GM18505 (cell line): ENCODE results near the gene BMP7.

Source experiments
- ATAC-seq: cut with Tn5 transposase; IDR thresholded peaks from one replicate; pipeline ENCODE4 v1.9.1; 2021; ENCODE audit not compliant: unreplicated experiment
- POLR2A ChIP-seq: IDR thresholded peaks from 4 replicates; pipeline ENCODE4 v1.6.1; 2011; ENCODE audit warnings: borderline replicate concordance; ENCODE audit not compliant: insufficient read depth, insufficient read length; ENCODE audit errors: extremely low read depth

Gene BMP7

DNA sequence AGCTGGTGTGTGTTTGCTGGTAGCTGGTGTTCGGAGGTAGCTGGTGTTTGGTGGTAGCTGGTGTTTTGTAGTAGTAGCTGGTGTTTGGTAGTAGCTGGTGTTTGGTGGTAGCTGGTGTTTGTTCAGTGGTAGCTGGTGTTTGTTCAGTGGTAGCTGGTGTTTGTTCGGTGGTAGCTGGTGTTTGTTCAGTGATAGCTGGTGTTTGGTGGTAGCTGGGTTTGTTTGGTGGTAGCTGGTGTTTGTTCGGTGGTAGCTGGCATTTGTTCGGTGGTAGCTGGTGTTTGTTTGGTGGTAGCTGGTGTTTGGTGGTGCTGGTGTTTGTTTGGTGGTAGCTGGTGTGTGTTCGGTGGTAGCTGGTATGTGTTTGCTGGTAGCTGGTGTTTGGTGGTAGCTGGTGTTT, 48.0 kb downstream of the BMP7 start:
- no peak for TF ChIP-seq POLR2A
- ATAC-seq = no peak

DNA sequence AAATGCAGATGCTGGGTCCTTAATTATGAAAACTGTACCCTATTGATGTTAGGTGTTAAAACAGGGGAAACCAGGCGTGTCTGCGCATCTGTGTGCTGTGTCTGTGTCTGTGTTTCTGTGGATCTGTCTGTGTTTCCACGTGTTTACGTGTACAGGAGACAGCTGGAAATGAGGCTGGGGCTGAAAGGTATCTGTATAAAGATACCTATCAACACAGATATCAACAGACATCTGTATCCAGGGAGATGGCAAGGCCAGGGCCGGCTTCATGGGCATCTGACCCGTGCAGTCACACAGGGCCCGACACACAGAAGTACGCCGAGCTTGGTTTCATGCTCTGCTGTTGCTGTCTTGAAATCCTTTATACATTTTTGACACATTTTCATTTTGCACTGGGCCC, 48.6 kb downstream of the BMP7 start:
- no peak for TF ChIP-seq POLR2A
- ATAC-seq = no peak

GRCh38 chr20:57216669-57217068, 49.8 kb downstream of the BMP7 start:
- TF ChIP-seq POLR2A = no peak
- ATAC-seq = no peak

DNA sequence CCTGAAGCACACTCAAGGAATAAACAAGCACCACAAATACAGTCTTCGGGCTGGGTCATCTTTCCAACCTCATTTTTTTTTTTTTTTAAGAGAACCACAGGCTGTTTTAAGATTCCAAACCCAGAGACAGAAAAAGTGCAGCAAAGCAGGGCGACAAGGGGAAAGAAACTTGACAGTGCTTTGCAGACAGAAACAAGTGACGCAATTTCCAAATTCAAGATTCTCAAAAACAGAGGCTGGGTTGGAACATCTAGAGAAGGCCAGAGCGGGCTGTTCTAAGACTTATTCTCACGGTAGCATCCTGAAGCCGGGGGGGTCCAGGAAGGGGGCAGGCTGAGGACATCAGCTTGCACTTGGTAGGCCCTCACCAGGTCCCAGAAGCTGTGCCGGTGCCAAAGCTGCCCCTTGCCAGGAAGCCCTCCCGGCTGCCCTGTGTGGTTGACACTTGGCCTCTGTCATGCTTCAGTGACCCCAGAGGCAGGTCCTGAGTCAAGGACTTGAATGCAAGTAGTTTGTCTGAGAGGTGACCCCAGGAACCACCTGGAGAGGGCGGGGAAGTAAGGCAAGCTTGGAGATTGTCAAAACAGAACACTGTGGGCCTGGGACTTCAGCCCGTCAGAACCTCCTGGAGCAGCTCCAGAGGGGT, 50.5 kb downstream of the BMP7 start:
- TF ChIP-seq POLR2A = no peak
- no peak for ATAC-seq

DNA sequence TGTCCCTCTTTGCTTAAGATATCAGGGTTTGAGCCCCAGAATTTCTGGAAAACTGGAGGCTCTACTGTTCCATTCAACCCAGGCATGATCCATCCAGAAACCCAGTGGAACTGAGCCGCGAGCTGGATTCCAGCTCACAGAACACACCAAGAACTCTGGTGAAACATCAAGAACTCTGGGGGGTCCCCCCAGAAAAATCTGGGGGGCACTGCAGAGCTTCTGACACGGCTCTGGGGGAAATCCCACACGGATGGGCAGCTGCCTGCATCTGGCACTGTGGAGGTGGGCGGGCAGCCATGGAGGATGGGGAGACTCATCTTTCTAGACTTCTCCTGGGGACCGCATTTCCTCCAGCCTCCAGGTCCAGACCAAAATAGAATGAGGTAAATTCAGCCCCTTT, 51.0 kb downstream of the BMP7 start:
- no peak for ATAC-seq
- TF ChIP-seq POLR2A = no peak

DNA sequence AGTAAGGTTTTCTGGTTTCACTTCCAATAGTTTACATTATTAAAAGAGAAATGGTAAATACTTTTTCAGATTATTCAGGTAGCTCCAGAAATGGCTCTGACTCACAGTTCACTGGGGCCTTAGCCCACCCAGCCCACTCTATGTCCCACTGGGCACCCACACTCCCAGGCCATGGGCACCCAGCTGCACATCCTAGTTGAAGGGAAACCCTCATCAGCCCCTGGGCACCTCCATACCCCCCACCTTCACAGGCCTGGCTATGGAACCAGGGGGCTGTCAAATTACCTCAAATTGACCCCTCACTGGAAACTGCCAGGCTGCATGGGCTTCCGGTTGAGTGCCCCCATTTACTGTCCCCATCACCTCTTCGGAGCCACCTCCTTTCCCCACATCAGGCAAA, 51.5 kb downstream of the BMP7 start:
- no peak for TF ChIP-seq POLR2A
- ATAC-seq = no peak

DNA sequence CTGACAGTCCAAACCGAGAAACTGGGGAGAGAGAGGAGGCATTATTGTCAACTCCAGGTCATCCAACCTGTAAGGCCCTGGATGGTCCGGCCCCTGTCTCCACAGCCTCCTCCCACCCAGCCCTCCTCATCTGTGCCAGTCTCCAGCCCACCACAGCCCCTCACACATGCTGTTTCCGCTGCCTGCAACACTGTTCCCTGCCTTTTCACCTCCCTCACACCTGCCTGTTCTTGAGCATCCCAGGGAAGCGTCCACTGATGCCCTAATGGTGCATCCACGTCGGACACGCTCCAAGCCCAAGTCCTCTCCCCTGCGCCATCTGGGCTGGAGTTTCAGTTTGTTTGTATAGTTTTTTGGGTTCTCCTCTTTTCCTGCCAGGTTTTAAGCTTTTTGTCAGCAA, 52.0 kb downstream of the BMP7 start:
- no peak for TF ChIP-seq POLR2A
- ATAC-seq = no peak

- no peak for ATAC-seq
- TF ChIP-seq POLR2A = no peak
Measured at GRCh38 chr20:57213924-57214323, 52.5 kb downstream of the BMP7 start.

GRCh38 chr20:57213291-57213690, 53.1 kb downstream of the BMP7 start:
- no peak for TF ChIP-seq POLR2A
- ATAC-seq = no peak

DNA sequence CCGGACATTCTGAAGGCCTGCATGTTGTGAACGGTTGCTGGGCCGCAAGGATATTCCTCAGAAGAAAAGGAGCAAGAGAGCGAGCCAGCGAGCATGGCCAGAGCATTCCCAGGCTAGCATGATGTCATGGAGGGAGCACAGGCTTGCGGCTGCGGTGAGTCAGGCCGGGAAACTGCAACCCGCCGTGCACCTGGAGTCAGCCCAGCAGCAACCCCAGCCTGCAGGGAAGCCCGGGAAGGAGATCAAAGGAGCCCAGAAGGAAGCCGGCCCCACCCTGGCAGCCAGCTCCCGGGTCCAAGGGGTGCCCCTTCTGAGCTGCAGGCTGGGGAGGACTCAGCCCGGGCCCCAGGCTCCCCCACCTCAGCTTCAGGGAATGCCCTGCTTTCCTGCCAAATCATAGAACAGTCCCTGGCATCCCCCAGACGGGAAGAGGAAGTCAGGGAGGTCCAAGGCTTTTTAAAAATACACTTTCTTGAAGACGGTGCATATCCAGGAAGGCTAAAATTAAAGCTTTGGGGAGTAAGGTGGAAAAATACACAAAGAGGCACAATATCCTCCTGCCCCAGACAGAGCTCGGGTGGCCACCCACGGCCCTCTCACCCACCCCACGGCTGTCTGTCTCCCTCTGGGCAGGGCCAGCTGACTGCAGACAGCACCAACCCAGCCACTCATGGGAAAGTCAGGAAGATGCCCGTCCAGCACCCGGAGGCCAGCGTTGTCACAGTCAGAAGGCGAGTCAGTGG, 53.7 kb downstream of the BMP7 start:
- no peak for ATAC-seq
- no peak for TF ChIP-seq POLR2A

GRCh38 chr20:57211908-57212533, 54.4 kb downstream of the BMP7 start:
- ATAC-seq = no peak
- TF ChIP-seq POLR2A = no peak

DNA sequence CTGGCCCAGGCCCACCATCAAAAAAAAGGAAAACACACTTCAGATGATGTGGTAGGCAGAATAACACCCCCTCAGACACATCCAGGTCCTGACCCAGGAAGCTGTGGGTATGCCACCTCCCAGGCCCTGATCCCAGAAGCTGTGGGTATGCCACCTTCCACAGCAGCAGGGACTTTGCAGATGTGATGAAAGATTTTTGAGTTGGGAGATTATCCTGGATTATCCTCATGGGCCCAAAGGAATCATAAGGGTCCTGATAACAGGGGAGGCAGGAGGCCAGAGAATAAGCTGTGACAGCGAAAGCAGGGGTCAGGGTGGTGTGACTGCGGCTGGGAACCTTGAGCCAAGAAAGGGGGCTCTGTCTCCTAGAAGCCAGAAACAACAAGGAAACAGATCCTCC, 55.0 kb downstream of the BMP7 start:
- no peak for TF ChIP-seq POLR2A
- no peak for ATAC-seq

GRCh38 chr20:57210911-57211280, 55.5 kb downstream of the BMP7 start:
- no peak for ATAC-seq
- no peak for TF ChIP-seq POLR2A
